Sigmoid colon (tissue), 7 donors: ENCODE data around the gene TSPAN18. TPM values are rescaled to one million over a fixed set of nuclear protein-coding genes. Genes with fewer than 3 reads are reported as not detected.

Experiments used
- DNase-seq: peaks from one replicate; pipeline ENCODE4 v3.0.0-alpha.2; 2019
- H3K27ac ChIP-seq, 4 donors: fragments of 200-600 bp; sonication (generic); one replicate each; pipeline ENCODE4 v1.5.1; 2016 to 2019; ENCODE audit warnings: mild to moderate bottlenecking in 1 of 4
- H3K27me3 ChIP-seq, 3 donors: fragments of 200-600 bp; sonication (generic); one replicate each; pipeline ENCODE4 v1.5.1; 2019; ENCODE audit warnings: mild to moderate bottlenecking in 1 of 3
- H3K36me3 ChIP-seq, 4 donors: fragments of 200-600 bp; sonication (generic); one replicate each; pipeline ENCODE4 v1.5.1; 2016 to 2019
- H3K4me1 ChIP-seq, 4 donors: fragments of 200-600 bp; sonication (generic); one replicate each; pipeline ENCODE4 v1.5.1; 2017 to 2019
- H3K4me3 ChIP-seq, 4 donors: fragments of 200-600 bp; sonication (generic); one replicate each; pipeline ENCODE4 v1.5.1; 2017 to 2019; ENCODE audit warnings: mild to moderate bottlenecking in 2 of 4, moderate library complexity in 1 of 4
- H3K9me3 ChIP-seq, 4 donors: fragments of 200-600 bp in 3 of 4; sonication (generic) in 3 of 4; one replicate each; pipeline versions ENCODE4 v1.5.1 to v1.6.1; 2013 to 2019
- CTCF ChIP-seq, 4 experiments: fragments of 450-650 bp in 3 of 4; fragments of 200-600 bp in 1 of 4; IDR thresholded peaks; one replicate each; pipeline ENCODE4 v1.5.1; 2016 to 2019; ENCODE audit warnings: antibody characterized with exemption in 4 of 4, mild to moderate bottlenecking in 3 of 4, moderate library complexity in 2 of 4
- EP300 ChIP-seq, 4 donors: sonication (generic); formaldehyde crosslinking; IDR thresholded peaks; one replicate each; pipeline ENCODE4 v1.6.1; 2017; ENCODE audit warnings: antibody characterized with exemption in 4 of 4
- POLR2A ChIP-seq, 2 donors: fragments of 450-650 bp; IDR thresholded peaks; one replicate each; pipeline ENCODE4 v1.6.1; 2016; ENCODE audit warnings: antibody characterized with exemption in 2 of 2, mild to moderate bottlenecking in 2 of 2, moderate library complexity in 2 of 2
- POLR2AphosphoS5 ChIP-seq, 4 donors: sonication (generic); formaldehyde crosslinking; IDR thresholded peaks; one replicate each; pipeline ENCODE4 v1.6.1; 2017; ENCODE audit warnings: antibody characterized with exemption in 4 of 4
- WGBS, 2 donors: extraction: QIAGEN DNeasy Blood & Tissue Kit; methylation state at CpG; one replicate each; pipeline ENCODE4 v1.1.7; 2013; 5-methylcytosine and 5-hydroxymethylcytosine counted together
- intact Hi-C: fragments of 100-400 bp; cut with DNase I; formaldehyde crosslinking; loops from one replicate; pipeline ENCODE4 v1.15.1; 2023
- polyA plus RNA-seq, 3 donors: library from polyadenylated mRNA; stranded (reverse); fragments of 200-250 nt; gene quantifications; one replicate each; pipeline ENCODE4 v1.2.3, GENCODE V29; 2013
- total RNA-seq, 4 donors: library from RNA; depleted of rRNA; stranded (reverse); fragments of >200 nt; gene quantifications; one replicate each; pipeline ENCODE4 v1.1.0, GENCODE V29; 2016
- donor health status: healthy with polysubstance abuse.
- donor health status: Bipolar disorder and iron deficiency.
- donor health status: healthy.

Gene TSPAN18
- total and polyA plus RNA-seq, 7 donors: 0.23 to 75.3 (median 13.8) TPM

- Histone ChIP-seq H3K9me3 (no peaks in the 10 kb centered on the region), H3K27ac (peak overlapping the region; percentile 82 to 91 (median 86)), H3K4me1 (peaks cover 0 to 68% (median 60%) of the 10 kb centered on the region in 4 donors), H3K36me3 (peaks cover 0 to 10% (median 0%) of the 10 kb centered on the region in 4 donors), H3K27me3 (no peaks in the 10 kb centered on the region), H3K4me3 (no peak overlapping the region)
- intact Hi-C loops: no loop called here
- TF ChIP-seq CTCF (IDR thresholded peaks at IDR 0.05) (no peak), EP300 (IDR thresholded peaks at IDR 0.05) (no peak), POLR2A (IDR thresholded peaks at IDR 0.05) (no peak), POLR2AphosphoS5 (IDR thresholded peaks at IDR 0.05) (no peak)
- 94 to 97% methylated on average over 8 of the region's 8 CpGs for WGBS, 2 donors
- DNase-seq: peak; percentile 55
These were observed 38.3 kb downstream of the TSPAN18 start for GRCh38 chr11:44765026-44765595.

GRCh38 chr11:44765676-44766075 is 38.9 kb downstream of the TSPAN18 start:
- Histone ChIP-seq H3K27ac (peak overlapping the region; percentile 82 to 91 (median 86)), H3K9me3 (no peaks in the 10 kb centered on the region), H3K4me3 (no peak overlapping the region), H3K36me3 (peaks cover 0 to 10% (median 0%) of the 10 kb centered on the region in 4 donors), H3K4me1 (peaks cover 0 to 68% (median 60%) of the 10 kb centered on the region in 4 donors), H3K27me3 (no peaks in the 10 kb centered on the region)
- 95 to 96% methylated on average over 3 of the region's 3 CpGs for WGBS, 2 donors
- intact Hi-C loops: no loop called here
- no peak for DNase-seq
- no peak for TF ChIP-seq POLR2A (IDR thresholded peaks at IDR 0.05)
- TF ChIP-seq POLR2AphosphoS5 (IDR thresholded peaks at IDR 0.05): no peak
- no peak for TF ChIP-seq CTCF (IDR thresholded peaks at IDR 0.05)
- TF ChIP-seq EP300 (IDR thresholded peaks at IDR 0.05): no peak

- no peak for DNase-seq
- Histone ChIP-seq H3K27me3 (no peaks in the 10 kb centered on the region), H3K27ac (peak overlapping the region; percentile 82 to 91 (median 86)), H3K4me1 (peaks cover 0 to 68% (median 60%) of the 10 kb centered on the region in 4 donors), H3K9me3 (no peaks in the 10 kb centered on the region), H3K4me3 (no peak overlapping the region), H3K36me3 (peaks cover 0 to 10% (median 0%) of the 10 kb centered on the region in 4 donors)
- intact Hi-C loops: no loop called here
- 6 to 40% methylated on average over 8 of the region's 8 CpGs for WGBS, 2 donors
- no peak for TF ChIP-seq CTCF (IDR thresholded peaks at IDR 0.05)
These were observed 39.6 kb downstream of the TSPAN18 start for GRCh38 chr11:44766112-44766971.

GRCh38 chr11:44766972-44767278 is 40.2 kb downstream of the TSPAN18 start:
- TF ChIP-seq POLR2AphosphoS5 (IDR thresholded peaks at IDR 0.05) (peak; percentile 51 to 84 (median 82)), CTCF (IDR thresholded peaks at IDR 0.05) (no peak), EP300 (IDR thresholded peaks at IDR 0.05) (peak; percentile 19 to 88 (median 51)), POLR2A (IDR thresholded peaks at IDR 0.05) (no peak)

More at GRCh38 chr11:44766972-44767278, 40.2 kb downstream of the TSPAN18 start:
- Histone ChIP-seq H3K27me3 (no peaks in the 10 kb centered on the region), H3K9me3 (no peaks in the 10 kb centered on the region), H3K36me3 (peaks cover 0 to 10% (median 0%) of the 10 kb centered on the region in 4 donors), H3K27ac (peak overlapping the region; percentile 82 to 91 (median 86)), H3K4me1 (peaks cover 0 to 68% (median 56%) of the 10 kb centered on the region in 4 donors), H3K4me3 (no peak overlapping the region)
- intact Hi-C loops: no loop called here
- no peak for DNase-seq
